MM.1S (cell line): ENCODE data around the gene FEZ2.
A peak's percentile ranks its signal among the peaks of the same experiment; 100 is the strongest.

ENCODE experiments used
- DNase-seq: peaks from one replicate; pipeline ENCODE4 v3.0.0-alpha.2; 2015
- H2AFZ ChIP-seq: fragments of 300-600 bp; sonication (generic); 2 replicates; pipeline ENCODE4 v1.6.0; 2016; ENCODE audit warnings: antibody characterized with exemption, low read length
- H3F3A ChIP-seq: fragments of 300-600 bp; sonication (generic); 2 replicates; pipeline ENCODE4 v1.6.1; 2016; ENCODE audit warnings: mild to moderate bottlenecking, antibody characterized with exemption, low read length, moderate library complexity, mixed read lengths; ENCODE audit not compliant: insufficient read depth
- H3K27ac ChIP-seq: fragments of 300-600 bp; sonication (generic); 2 replicates; pipeline ENCODE4 v1.5.1; 2016; ENCODE audit warnings: mild to moderate bottlenecking, low read length
- H3K27me3 ChIP-seq: fragments of 300-600 bp; sonication (generic); replicated peaks from 2 replicates; pipeline ENCODE4 v1.6.0; 2016; ENCODE audit warnings: low read length; ENCODE audit not compliant: insufficient read depth
- H3K36me3 ChIP-seq: fragments of 300-600 bp; sonication (generic); replicated peaks from 2 replicates; pipeline ENCODE4 v1.6.1; 2016; ENCODE audit warnings: mild to moderate bottlenecking, low read length, mixed read lengths; ENCODE audit not compliant: insufficient read depth
- H3K4me1 ChIP-seq: fragments of 300-600 bp; sonication (generic); 2 replicates; pipeline ENCODE4 v1.6.1; 2016; ENCODE audit warnings: low read length, mixed read lengths
- H3K4me2 ChIP-seq: fragments of 300-600 bp; sonication (generic); 2 replicates; pipeline ENCODE4 v1.6.0; 2016; ENCODE audit warnings: low read depth, low read length
- H3K4me3 ChIP-seq: fragments of 300-600 bp; sonication (generic); 2 replicates; pipeline ENCODE4 v1.5.1; 2016; ENCODE audit warnings: low read length, mixed read lengths
- H3K79me2 ChIP-seq: fragments of 300-600 bp; sonication (generic); 2 replicates; pipeline ENCODE4 v1.6.1; 2016; ENCODE audit warnings: mixed run types, low read length, mixed read lengths
- H3K9ac ChIP-seq: fragments of 300-600 bp; sonication (generic); 2 replicates; pipeline ENCODE4 v1.6.1; 2016; ENCODE audit warnings: low read length, mixed read lengths
- H3K9me2 ChIP-seq: fragments of 300-600 bp; sonication (generic); replicated peaks from 2 replicates; pipeline ENCODE4 v1.6.1; 2016; ENCODE audit warnings: mild to moderate bottlenecking, low read length, mixed read lengths; ENCODE audit not compliant: insufficient read depth
- H3K9me3 ChIP-seq: fragments of 300-600 bp; sonication (generic); replicated peaks from 2 replicates; pipeline ENCODE4 v1.6.1; 2016; ENCODE audit warnings: mild to moderate bottlenecking, low read length, mixed read lengths; ENCODE audit not compliant: insufficient read depth
- H4K20me1 ChIP-seq: fragments of 300-600 bp; sonication (generic); 2 replicates; pipeline ENCODE4 v1.6.1; 2016; ENCODE audit warnings: mild to moderate bottlenecking, low read length, moderate library complexity, mixed read lengths; ENCODE audit not compliant: insufficient read depth
- CTCF ChIP-seq: fragments of 300-600 bp; sonication (generic); IDR thresholded peaks from 2 replicates; pipeline ENCODE4 v1.5.1; 2016; ENCODE audit warnings: antibody characterized with exemption, low read length, mixed read lengths
- EZH2 ChIP-seq: fragments of 300-600 bp; sonication (generic); optimal IDR thresholded peaks from 2 replicates; pipeline ENCODE3; 2017; ENCODE audit warnings: low read depth, mild to moderate bottlenecking, antibody characterized with exemption, low read length, mixed read lengths
- EZH2phosphoT487 ChIP-seq: fragments of 300-600 bp; sonication (generic); IDR thresholded peaks from 2 replicates; pipeline ENCODE4 v1.6.1; 2018; ENCODE audit warnings: antibody characterized with exemption, low read length

The FEZ2 gene

GRCh38 chr2:36597532-36598377, at the start of gene FEZ2:
TSS of gene FEZ2 (minus strand) at chr2:36598168. CDS start at chr2:36598142, 26 bp downstream.
- Histone ChIP-seq H3K36me3 (no peaks in the 10 kb centered on the region), H3K4me2 (peak within 1 kb of the TSS; percentile 94), H3K9me2 (no peaks in the 10 kb centered on the region), H3K27me3 (no peaks in the 10 kb centered on the region), H3K4me3 (peak within 1 kb of the TSS; percentile 82), H3K27ac (peak within 1 kb of the TSS; percentile 42; the same call in 1 of the 2 replicates), H4K20me1 (no peaks in the 10 kb centered on the region), H3F3A (no peaks in the 10 kb centered on the region), H3K79me2 (peaks cover 25% of the 10 kb centered on the region), H3K4me1 (peaks cover 6% of the 10 kb centered on the region; the same call in 1 of the 2 replicates), H2AFZ (peak within 1 kb of the TSS; percentile 79), H3K9ac (peak within 1 kb of the TSS; percentile 64), H3K9me3 (no peaks in the 10 kb centered on the region)
- peak; percentile 84 for DNase-seq
- TF ChIP-seq EZH2phosphoT487 (no peak), EZH2 (no peak), CTCF (no peak)

- no peak overlapping the region for H3K4me3 ChIP-seq
- no peaks in the 10 kb centered on the region for H3K36me3 ChIP-seq
- H3K4me2 ChIP-seq: no peak overlapping the region
- H3K9me2 ChIP-seq: no peaks in the 10 kb centered on the region
- TF ChIP-seq EZH2phosphoT487: no peak
- TF ChIP-seq CTCF: no peak
- TF ChIP-seq EZH2: no peak
- H3K27me3 ChIP-seq: no peaks in the 10 kb centered on the region
- no peaks in the 10 kb centered on the region for H3K9me3 ChIP-seq
- no peaks in the 10 kb centered on the region for H3F3A ChIP-seq
- H4K20me1 ChIP-seq: no peaks in the 10 kb centered on the region
- no peak for DNase-seq
- H3K27ac ChIP-seq: no peak overlapping the region
- H3K9ac ChIP-seq: no peak overlapping the region
- H3K79me2 ChIP-seq: no peaks in the 10 kb centered on the region
- no peak overlapping the region for H2AFZ ChIP-seq
- H3K4me1 ChIP-seq: no peaks in the 10 kb centered on the region
Measured at GRCh38 chr2:36634981-36635597, 37.1 kb upstream of the FEZ2 start.

GRCh38 chr2:36633470-36634092, 35.6 kb upstream of the FEZ2 start:
- Histone ChIP-seq H3K9ac (no peak overlapping the region), H3K36me3 (no peaks in the 10 kb centered on the region), H3K27me3 (no peaks in the 10 kb centered on the region), H2AFZ (no peak overlapping the region), H3K4me2 (no peak overlapping the region), H4K20me1 (no peaks in the 10 kb centered on the region), H3K9me3 (no peaks in the 10 kb centered on the region), H3K4me1 (no peaks in the 10 kb centered on the region), H3K79me2 (no peaks in the 10 kb centered on the region), H3K27ac (no peak overlapping the region), H3K9me2 (no peaks in the 10 kb centered on the region), H3K4me3 (no peak overlapping the region), H3F3A (no peaks in the 10 kb centered on the region)
- no peak for DNase-seq
- TF ChIP-seq EZH2phosphoT487: no peak
- no peak for TF ChIP-seq CTCF
- no peak for TF ChIP-seq EZH2
